UCSD-AML1 (cell line): ENCODE results near the gene AP2M1.

Source experiments
- DNase-seq: peaks from one replicate; lab custom pipeline; 2025; ENCODE audit not compliant: unreplicated experiment; lab: John Stamatoyannopoulos, UW

Gene AP2M1

GRCh38 chr3:184174646-184175492, at the start of gene AP2M1:
Gene AP2M1, plus strand, starts transcription at chr3:184174855. Its CDS starts 2,139 bp downstream, at chr3:184176994.
- DNase-seq: peak; percentile 98

DNA sequence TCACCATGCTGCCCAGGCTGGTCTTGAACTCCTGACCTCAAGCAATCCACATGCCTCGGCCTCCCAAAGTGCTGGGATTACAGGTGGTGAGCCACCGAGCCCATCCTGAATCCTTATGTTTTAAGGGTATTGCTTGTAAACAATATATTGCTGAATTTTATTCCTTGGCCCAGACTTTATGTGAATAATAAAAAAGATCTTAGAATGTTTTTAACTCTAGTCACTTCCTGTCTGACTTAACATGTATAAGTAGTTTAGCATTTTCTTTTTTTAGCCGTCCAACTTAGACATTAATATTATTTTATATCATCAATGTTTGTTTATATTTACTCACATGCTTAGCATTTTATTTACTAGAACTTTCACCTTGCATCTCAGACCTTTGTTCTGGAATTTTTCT, 48.6 kb upstream of the AP2M1 start:
- no peak for DNase-seq

DNA sequence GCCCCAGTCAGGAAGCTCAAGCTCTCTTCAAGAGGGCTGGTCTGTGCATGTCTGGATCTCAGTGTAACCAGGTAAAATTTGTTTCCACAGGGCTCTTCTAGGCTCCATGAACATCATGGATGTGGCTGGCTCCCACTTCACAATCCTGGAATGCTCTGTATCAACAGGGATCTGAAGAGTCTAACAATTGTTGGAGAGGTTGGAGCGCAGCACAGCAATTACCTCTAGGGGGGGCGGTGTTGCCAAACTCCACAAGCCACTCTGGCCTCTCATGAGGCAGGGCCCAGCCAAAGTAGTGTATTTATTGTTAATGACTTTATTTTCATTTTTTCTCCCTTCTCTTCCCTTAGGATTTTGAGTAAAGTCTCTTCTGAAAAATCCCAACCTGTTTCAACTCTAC, 45.6 kb upstream of the AP2M1 start:
- DNase-seq: peak; percentile 42

- DNase-seq: no peak
These were observed 41.7 kb upstream of the AP2M1 start for GRCh38 chr3:184132945-184133344.

- peak; percentile 86 for DNase-seq
These were observed 40.6 kb upstream of the AP2M1 start for GRCh38 chr3:184133840-184134745.

DNA sequence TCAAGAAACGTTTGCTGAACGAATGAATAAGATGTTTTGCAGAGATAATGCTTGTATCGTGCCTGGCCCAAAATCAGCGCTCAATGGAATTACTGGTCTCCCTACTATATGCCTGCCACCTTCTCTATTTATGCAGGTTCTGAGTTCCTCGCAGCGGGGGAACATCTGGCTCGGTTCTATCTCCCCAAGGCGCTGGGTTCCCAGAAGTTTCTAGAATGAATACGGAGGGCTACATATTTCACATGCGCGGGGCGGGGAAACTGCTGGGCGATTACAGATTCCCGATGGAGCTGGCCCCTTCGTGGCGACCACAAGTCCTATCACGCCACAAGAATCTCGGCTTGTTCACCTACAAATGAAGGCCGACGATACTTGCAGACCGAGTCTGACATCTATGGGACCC, 39.9 kb upstream of the AP2M1 start:
- no peak for DNase-seq

DNA sequence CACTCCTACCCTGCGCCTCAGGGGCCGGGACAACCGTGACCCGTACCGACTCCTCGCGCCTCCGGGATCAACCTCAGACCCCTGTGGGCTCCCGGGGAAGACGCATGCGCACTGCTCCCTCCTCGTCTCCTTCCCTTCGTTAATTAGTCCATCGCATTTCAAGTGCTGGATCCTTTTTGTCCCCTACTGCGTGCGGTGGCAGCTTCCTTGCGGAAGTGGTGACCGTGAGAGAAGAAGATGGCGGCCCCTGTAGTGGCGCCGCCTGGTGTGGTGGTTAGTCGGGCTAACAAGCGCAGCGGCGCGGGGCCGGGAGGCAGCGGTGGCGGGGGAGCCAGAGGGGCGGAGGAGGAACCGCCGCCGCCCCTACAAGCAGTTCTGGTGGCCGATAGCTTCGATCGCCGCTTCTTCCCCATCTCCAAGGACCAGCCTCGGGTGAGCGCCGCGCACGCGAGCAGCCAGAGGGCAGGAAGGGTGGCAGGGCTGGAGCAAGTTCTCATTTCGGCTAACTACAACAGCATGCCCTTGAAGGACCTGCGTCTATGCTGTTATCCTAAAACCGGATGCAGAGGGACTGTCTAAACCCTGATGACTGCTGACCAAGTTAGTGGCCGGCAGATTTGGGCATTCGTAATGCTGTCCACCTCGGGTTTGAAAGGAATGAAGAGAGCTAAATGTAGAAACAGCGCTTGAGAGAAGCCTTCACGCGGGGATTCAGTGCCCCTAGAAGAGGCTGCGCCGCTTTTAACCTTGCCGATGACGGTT, 39.3 kb upstream of the AP2M1 start, which contains the start of gene EIF2B5:
TSS of gene EIF2B5 (plus strand) at position 210 of the 762 bp plus-strand sequence. CDS start at position 238, 28 bp downstream.
- peak; percentile 90 for DNase-seq

- no peak for DNase-seq
These were observed 38.8 kb upstream of the AP2M1 start for GRCh38 chr3:184135911-184136260.

DNA sequence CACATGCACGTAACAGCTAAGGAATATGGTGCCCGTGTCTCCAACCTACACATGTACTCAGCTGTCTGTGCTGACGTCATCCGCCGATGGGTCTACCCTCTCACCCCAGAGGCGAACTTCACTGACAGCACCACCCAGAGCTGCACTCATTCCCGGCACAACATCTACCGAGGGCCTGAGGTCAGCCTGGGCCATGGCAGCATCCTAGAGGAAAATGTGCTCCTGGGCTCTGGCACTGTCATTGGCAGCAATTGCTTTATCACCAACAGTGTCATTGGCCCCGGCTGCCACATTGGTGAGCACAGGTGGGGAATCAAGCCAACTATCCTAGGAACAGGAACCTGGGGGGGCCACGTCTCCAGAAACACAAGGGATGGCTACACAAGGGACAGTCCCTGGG, 34.2 kb upstream of the AP2M1 start:
- DNase-seq: no peak

GRCh38 chr3:184142199-184142598, 32.5 kb upstream of the AP2M1 start:
- no peak for DNase-seq

GRCh38 chr3:184143327-184143726, 31.3 kb upstream of the AP2M1 start:
- no peak for DNase-seq

DNA sequence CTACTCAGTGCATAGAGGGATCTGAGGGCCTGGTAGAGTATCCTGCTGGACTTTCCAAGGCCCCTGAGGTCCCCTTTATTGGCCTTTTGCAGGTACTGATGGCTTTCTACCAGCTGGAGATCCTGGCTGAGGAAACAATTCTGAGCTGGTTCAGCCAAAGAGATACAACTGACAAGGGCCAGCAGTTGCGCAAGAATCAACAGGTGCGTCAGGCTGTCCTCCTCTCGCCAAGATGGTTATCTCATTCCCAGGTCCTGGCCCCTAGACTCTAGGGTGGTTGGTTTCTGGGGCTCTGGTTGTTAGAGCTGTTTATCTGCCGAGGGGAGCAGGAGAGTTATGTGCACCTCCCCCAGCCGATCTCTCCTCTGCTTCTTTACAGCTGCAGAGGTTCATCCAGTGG, 30.1 kb upstream of the AP2M1 start:
- no peak for DNase-seq

DNA sequence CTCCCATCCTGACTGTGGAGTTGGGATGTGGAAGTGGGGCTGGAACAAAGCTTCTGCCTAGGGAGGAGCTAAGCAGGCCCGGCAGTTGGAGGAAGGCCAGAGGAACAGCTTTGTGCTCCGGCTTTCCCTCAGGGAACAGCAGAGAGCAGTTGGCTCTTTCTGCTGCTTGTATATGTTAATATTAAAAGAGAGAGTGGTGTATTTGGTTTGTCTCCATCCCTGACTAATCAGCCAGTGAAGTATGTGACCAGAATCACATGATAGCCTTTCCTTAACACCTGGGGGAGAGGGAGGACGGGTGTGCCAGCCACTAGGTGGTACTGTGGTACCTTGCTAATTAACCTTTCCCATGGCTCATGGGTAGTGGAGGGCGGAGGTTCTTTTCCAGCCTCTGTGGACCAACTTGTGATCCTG, 29.5 kb upstream of the AP2M1 start:
- DNase-seq: peak; percentile 24

- no peak for DNase-seq
These were observed 28.8 kb upstream of the AP2M1 start for GRCh38 chr3:184145751-184146270.

DNA sequence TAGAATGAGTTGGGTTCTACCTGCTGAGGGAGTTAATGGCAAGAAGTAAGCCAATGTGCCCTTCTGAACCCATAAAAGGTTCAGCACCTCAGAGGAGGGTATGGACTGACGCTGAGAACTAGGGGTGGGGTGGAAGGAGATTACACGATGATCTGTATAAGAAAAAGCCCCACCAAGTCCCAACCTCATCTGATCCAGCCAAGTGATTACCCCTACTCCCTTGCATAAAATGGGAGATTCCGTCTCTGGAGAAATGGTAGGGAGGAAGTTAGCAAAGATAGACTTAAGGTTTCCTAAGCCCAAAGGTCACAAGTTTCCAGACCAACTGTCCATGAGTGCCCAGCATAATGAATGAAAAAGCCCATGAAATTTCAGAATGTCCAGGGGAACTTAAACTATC, 26.6 kb upstream of the AP2M1 start:
- no peak for DNase-seq

DNA sequence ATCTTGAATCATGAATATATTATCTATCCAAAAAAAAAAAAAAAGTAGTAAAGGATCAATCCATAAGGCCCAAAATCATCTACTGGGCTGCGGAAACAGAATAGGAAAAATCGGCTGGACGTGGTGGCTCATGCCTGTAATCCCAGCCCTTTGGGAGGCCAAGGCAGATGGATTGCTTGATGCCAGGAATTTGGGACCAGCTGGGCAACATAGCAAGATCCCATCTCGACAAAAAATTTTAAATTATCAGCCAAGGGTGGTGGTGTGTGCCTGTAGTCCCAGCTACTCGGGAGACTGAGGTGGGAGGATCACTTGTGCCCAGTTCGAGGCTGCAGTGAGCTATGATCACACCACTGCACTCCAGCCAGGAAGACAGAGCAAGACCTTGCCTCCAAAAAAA, 25.5 kb upstream of the AP2M1 start:
- no peak for DNase-seq

- DNase-seq: peak; percentile 21
These were observed 24.9 kb upstream of the AP2M1 start for GRCh38 chr3:184149770-184150169.

DNA sequence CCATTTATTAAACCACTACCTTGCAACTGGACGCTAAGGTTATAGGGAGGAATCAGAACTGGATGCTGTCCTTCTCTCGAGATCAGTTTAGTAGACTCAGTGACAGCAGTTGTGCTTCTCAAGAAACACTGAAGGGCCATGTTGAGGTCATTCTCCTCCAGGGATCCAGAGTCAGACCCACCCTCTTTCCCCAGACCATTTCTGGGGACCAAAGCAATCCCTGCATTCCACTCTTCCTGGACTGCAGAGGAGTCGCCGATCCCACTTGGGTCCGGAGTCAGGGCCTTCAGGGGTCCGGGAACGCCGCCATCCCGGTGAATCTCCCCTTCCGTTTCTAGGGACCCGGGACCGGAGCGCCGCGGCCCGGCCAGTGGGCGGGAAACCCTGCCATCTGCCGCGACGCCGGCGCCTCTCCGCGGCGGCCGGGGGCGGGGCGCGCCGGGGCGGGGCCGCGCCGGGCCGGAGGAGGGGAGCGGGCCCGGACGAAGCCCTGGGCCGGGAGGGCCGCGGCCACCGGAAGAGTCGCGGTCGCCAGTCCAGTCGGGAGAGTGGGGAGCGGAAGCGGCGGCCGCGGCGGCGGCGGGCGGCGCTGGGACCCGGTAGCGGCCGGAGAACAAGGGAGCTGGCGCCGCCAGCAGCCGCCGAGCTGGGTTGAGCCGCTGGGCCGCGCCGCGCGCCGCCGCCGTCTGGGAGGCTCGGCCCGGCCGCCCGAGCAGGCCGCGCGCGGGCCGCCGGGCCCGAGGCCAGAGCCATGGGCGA, 19.6 kb upstream of the AP2M1 start, which contains the start of gene DVL3:
TSS of gene DVL3 (plus strand) at position 493 of the 759 bp plus-strand sequence. CDS start at position 752, 259 bp downstream.
- peak; percentile 79 for DNase-seq

DNA sequence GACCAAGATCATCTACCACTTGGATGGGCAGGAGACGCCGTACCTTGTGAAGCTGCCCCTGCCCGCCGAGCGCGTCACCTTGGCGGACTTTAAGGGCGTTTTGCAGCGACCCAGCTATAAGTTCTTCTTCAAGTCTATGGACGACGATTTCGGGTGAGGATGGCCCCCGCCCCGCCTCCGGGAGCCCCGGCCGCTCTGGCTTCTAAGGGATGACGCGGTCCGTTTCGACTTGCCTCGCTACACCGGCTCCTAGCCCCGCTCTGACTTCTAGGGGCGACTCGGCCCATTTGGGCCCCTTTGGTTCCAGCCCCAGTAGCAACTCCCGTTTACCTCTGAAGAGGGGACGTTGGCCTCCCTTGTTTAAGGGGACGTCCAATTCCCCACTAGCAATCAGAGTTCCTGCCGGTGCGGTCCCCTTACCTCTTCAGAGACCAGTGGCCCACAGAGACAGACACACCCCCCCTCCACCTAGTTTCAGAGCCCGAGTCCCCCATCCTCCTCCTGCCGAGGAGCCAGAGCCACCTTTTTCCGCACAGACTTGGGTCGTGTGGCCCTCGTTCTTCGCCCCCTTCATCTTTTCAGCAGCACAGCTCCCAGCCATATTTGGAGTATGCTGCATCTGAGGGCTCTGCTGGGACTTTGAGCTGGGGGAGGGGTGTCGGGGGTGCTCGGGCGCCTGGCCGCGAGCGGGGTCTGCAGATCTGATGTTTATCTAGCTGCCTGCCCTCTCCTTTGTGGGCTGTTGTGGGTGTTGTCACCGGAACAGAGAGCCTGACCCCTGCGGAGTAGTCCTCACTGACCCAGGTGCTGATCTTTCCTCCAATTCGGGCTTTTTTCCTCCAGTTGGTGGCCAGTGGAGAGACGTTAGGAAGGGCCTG, 18.8 kb upstream of the AP2M1 start:
- DNase-seq: peak; percentile 40
